Smooth muscle cell of bladder (primary cell): ENCODE measurements around the gene BCDIN3D. TPM values are rescaled to one million over a fixed set of nuclear protein-coding genes. Genes with fewer than 3 reads are reported as not detected.

ENCODE experiments used
- total RNA-seq: library from RNA; depleted of rRNA; stranded (reverse); fragments of >200 nt; gene quantifications from 2 replicates; pipeline ENCODE4 v1.2.3, GENCODE V29; 2014

BCDIN3D gene, protein sequence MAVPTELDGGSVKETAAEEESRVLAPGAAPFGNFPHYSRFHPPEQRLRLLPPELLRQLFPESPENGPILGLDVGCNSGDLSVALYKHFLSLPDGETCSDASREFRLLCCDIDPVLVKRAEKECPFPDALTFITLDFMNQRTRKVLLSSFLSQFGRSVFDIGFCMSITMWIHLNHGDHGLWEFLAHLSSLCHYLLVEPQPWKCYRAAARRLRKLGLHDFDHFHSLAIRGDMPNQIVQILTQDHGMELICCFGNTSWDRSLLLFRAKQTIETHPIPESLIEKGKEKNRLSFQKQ
- 3.8 and 3.9 TPM in 2 replicates for total RNA-seq

DNA sequence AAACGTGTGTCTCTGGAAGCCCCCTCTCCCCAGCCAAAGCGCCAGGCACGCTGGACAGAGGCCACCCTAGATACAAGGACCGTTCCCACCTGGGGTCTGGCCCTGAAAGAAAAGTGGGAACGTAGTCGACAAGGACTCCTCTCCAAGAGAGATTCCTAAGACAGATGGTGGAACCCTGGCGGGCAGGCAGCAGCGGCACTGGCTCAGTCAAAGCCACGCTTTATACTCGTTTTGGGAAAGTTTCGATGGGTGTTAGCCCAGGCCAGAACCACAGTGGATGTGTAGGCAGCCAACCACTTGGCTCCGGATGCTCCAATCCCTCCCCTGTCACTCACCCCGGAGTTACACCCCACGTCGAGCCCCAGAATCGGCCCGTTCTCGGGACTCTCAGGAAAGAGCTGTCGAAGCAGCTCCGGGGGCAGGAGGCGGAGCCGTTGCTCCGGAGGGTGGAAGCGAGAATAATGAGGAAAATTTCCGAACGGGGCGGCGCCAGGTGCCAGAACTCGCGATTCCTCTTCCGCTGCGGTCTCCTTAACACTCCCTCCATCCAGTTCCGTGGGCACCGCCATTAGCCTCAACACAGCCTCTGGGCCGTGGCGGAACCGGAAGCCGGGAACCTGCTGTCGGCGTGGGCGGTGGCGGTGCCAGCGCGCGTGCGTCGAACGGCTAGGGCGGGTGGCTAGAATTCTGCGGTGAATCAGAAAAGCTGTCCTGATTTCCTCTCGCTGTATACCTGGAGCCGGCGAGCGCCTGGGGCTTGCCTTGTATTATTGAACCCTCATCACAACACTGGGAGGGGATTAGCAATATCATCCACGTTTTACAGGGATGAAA lies at the start of gene BCDIN3D:
TSS of gene BCDIN3D (minus strand) at position 588 of the 834 bp plus-strand sequence. CDS start at position 569, 19 bp downstream.

DNA sequence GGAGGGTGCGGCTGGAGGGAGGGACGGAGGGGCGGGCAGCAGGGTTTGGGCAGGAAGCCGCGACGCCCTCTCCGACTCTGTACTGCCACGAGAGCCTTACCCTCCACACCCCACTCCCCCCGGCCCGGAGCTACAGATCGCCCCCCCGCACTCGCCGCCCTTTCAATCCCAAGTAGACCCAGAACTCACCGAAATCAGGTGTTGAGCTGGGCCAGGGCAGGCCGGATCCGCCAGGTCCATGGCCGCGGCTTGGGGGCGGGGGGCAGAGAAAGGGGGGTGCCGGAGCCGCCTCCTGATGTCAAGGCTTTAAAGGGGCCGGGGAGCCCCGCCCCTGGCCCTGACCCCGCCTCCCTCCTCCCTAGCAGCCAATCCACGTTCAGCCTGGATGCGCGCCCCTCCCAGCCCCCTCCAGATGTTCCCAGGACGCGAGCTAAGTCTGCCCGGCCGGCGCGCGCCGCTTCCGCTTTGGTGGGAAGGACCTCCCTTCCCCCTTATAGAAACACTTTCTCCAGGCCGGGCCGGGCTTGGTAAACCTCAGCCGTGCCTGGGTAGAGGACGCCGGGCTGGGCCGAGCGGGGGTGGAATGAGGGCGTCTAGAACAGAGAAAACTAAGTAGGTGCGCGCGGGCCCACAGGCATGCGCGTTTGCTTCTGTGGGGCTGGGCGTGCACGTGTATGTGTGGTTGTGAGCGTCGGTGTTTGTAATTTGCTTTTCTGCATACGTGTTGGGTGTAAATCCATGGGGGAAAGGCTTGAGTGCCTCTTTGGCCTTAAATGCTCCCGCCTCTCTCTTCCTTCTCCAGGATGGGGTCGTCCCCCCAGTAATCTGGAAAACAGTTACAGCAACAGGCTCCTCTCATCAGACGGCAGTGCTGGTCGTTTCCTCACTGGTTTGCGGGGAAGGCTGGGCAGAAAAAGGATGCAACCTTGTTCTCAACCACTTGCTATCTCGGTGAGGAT lies 14.5 kb downstream of the BCDIN3D start, which contains the start of gene NCKAP5L:
TSS of gene NCKAP5L (minus strand) at position 281 of the 959 bp plus-strand sequence. CDS start 24,369 bp downstream, outside the sequence.

Other genes with a start within 250 kb of the BCDIN3D start
- 0.28 and 0.37 TPM in 2 replicates for gene FAM186B, start 237.5 kb downstream of the BCDIN3D start, total RNA-seq
- 8.2 and 12.8 TPM in 2 replicates for gene PRPF40B, start 219.5 kb downstream of the BCDIN3D start, total RNA-seq
- 13.9 TPM in 2 replicates for gene FMNL3, start 135.7 kb downstream of the BCDIN3D start, total RNA-seq
- gene TMBIM6, start 101.5 kb downstream of the BCDIN3D start, total RNA-seq, result 372 and 422 TPM in 2 replicates
- gene NCKAP5L, start 14.7 kb downstream of the BCDIN3D start, total RNA-seq, result 14.6 and 16.1 TPM in 2 replicates
- 5.4 and 5.5 TPM in 2 replicates for gene FAIM2, start 60.8 kb upstream of the BCDIN3D start, total RNA-seq
- not detected in 2 replicates for gene AQP2, start 107.6 kb upstream of the BCDIN3D start, total RNA-seq
- gene AQP5, start 118.8 kb upstream of the BCDIN3D start, total RNA-seq, result 0.09 TPM in 1 of 2 replicates, not detected in the other
- under 0.01 TPM in 1 of 2 replicates, not detected in the other for gene AQP6, start 129.8 kb upstream of the BCDIN3D start, total RNA-seq
- gene RACGAP1, start 182.4 kb upstream of the BCDIN3D start, total RNA-seq, result 15.2 and 17.2 TPM in 2 replicates
- 2.1 and 4.6 TPM in 2 replicates for gene ASIC1, start 214.5 kb upstream of the BCDIN3D start, total RNA-seq
- 15.7 and 16.8 TPM in 2 replicates for gene SMARCD1, start 242.2 kb upstream of the BCDIN3D start, total RNA-seq